Testis (tissue), 3 donors: Measurements from ENCODE around the gene PTGES2. TPM values are rescaled to one million over a fixed set of nuclear protein-coding genes. Genes with fewer than 3 reads are reported as not detected.

ENCODE experiments used
- DNase-seq: peaks from one replicate; pipeline ENCODE4 v3.0.0-alpha.2; 2019
- H3K27ac ChIP-seq, 2 donors: fragments of 200-600 bp; sonication (generic); one replicate each; pipeline ENCODE4 v1.5.1; 2019
- H3K27me3 ChIP-seq: fragments of 200-600 bp; sonication (generic); one replicate; pipeline ENCODE4 v1.5.1; 2019
- H3K36me3 ChIP-seq: fragments of 200-600 bp; sonication (generic); one replicate; pipeline ENCODE4 v1.5.1; 2017; ENCODE audit warnings: low read depth; ENCODE audit errors: missing control alignments
- H3K4me1 ChIP-seq: fragments of 200-600 bp; sonication (generic); one replicate; pipeline ENCODE4 v1.5.1; 2019
- H3K4me3 ChIP-seq, 2 donors: fragments of 200-600 bp; sonication (generic); one replicate each; pipeline ENCODE4 v1.5.1; 2017 to 2019
- H3K9me3 ChIP-seq: fragments of 200-600 bp; sonication (generic); one replicate; pipeline ENCODE4 v1.5.1; 2017
- CTCF ChIP-seq, 3 experiments: fragments of 450-650 bp in 2 of 3; fragments of 200-600 bp in 1 of 3; sonication (generic) in 1 of 3; IDR thresholded peaks; one replicate each; pipeline ENCODE4 v1.5.1; 2016 to 2019; ENCODE audit warnings: antibody characterized with exemption in 3 of 3, mild to moderate bottlenecking in 2 of 3, moderate library complexity in 1 of 3
- POLR2A ChIP-seq: fragments of 450-650 bp; IDR thresholded peaks from one replicate; pipeline ENCODE4 v1.6.1; 2017; ENCODE audit warnings: antibody characterized with exemption, mild to moderate bottlenecking, moderate library complexity
- WGBS, 2 donors: methylation state at CpG; one replicate each; pipeline ENCODE4 v1.1.5; 2018; 5-methylcytosine and 5-hydroxymethylcytosine counted together
- intact Hi-C: fragments of 100-400 bp; cut with DNase I; formaldehyde crosslinking; loops from one replicate; pipeline ENCODE4 v1.15.1; 2023; ENCODE audit warnings: low total_unique reads
- polyA plus RNA-seq: library from polyadenylated mRNA; stranded (reverse); fragments of 350-450 nt; fragmentation: Illumina TruSeq; extraction: RNeasy Lipid Tissue Mini Kit (QIAGEN cat#74804); gene quantifications from one replicate; pipeline ENCODE4 v1.2.3, GENCODE V29; 2014; ENCODE audit warnings: low read depth, low replicate concordance; ENCODE audit not compliant: insufficient read depth
- total RNA-seq, 2 donors: library from RNA; depleted of rRNA; stranded (reverse); fragments of >200 nt; gene quantifications; one replicate each; pipeline ENCODE4 v1.2.3, GENCODE V29; 2016

The PTGES2 gene
- total and polyA plus RNA-seq, 3 donors from 2014 or later, result 53.1 to 96.4 (median 95.8) TPM

DNA sequence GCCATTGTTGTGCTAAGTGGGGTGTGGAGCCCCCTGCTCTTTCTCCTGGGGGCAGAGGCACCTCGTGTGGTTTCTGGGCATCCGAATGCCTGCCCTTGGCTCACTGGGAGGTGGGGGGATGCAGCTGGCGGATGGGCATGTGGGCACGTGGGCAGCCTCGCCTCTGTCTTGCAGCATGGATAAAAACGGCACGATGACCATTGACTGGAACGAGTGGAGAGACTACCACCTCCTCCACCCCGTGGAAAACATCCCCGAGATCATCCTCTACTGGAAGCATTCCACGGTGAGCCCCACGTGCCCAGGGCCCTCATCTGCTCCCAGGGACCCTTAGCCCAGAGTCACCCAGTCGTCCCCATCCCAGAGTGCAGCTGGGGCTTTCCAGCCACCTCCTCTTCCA, 25.3 kb downstream of the PTGES2 start:
- Histone ChIP-seq H3K9me3 (no peaks in the 10 kb centered on the region), H3K4me1 (peaks cover 76% of the 10 kb centered on the region), H3K36me3 (no peaks in the 10 kb centered on the region), H3K27me3 (no peaks in the 10 kb centered on the region), H3K4me3 (no peak overlapping the region), H3K27ac (peak overlapping the region; percentile 50 to 88)
- no peak for DNase-seq
- intact Hi-C loops, result no loop called here
- 81 to 82% methylated on average over 10 to 13 of the region's 13 CpGs for WGBS, 2 donors
- TF ChIP-seq CTCF (IDR thresholded peaks at IDR 0.05) (no peak), POLR2A (no peak)

DNA sequence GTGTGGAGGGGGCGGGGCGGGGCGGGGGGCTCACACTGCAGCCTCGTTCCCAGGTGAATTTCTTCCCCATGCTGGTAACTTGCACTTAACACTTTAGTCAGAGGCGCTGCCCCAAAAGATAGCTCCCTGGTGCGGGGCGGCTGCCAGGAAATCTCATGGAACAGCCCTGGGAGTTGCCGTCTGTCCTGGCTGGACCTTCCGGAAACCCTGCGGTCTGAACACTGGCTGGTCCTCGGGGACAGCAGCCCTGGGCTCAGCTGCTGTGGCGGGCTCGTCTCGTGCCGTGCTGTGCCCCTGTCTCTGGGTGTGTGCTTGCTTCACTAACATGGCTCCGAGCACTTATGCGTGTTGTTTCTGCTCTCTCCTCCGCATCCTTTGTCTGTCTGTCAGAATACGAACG, 25.8 kb downstream of the PTGES2 start:
- TF ChIP-seq CTCF (IDR thresholded peaks at IDR 0.05), result no peak
- no peak for TF ChIP-seq POLR2A
- Histone ChIP-seq H3K4me1 (peaks cover 71% of the 10 kb centered on the region), H3K27ac (peak overlapping the region; percentile 50 to 88), H3K27me3 (no peaks in the 10 kb centered on the region), H3K4me3 (no peak overlapping the region), H3K9me3 (no peaks in the 10 kb centered on the region), H3K36me3 (no peaks in the 10 kb centered on the region)
- intact Hi-C loops, result no loop called here
- DNase-seq, result peak; percentile 63
- WGBS, 2 donors, result 66 to 67% methylated on average over 14 to 20 of the region's 20 CpGs

DNA sequence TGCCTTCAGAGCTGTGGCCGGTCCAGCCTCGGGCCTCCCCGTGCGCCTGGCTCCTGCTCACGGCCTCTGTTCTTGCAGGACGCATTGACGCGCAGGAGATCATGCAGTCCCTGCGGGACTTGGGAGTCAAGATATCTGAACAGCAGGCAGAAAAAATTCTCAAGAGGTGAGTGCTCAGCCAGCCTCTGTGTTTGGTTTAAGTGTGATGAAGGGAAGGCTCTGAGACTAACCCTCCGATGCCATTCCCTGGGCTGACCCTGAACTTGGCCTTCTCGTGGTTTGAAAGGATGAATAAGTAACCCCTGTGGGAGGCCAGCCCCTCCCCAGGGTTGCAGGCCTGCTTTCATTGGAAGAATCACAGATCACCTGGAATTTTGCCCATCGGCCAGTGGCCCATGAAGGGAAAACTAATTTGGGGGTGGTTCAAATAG, 26.3 kb downstream of the PTGES2 start:
- H3K9me3 ChIP-seq, result no peaks in the 10 kb centered on the region
- H3K27ac ChIP-seq, result peak overlapping the region; percentile 50 to 88
- H3K4me1 ChIP-seq, result peaks cover 68% of the 10 kb centered on the region
- intact Hi-C loops, result no loop called here
- H3K4me3 ChIP-seq, result no peak overlapping the region
- 45 to 61% methylated on average over 12 of the region's 12 CpGs for WGBS, 2 donors
- DNase-seq, result no peak
- no peaks in the 10 kb centered on the region for H3K36me3 ChIP-seq
- H3K27me3 ChIP-seq, result no peaks in the 10 kb centered on the region
- no peak for TF ChIP-seq CTCF (IDR thresholded peaks at IDR 0.05)
- TF ChIP-seq POLR2A, result no peak

DNA sequence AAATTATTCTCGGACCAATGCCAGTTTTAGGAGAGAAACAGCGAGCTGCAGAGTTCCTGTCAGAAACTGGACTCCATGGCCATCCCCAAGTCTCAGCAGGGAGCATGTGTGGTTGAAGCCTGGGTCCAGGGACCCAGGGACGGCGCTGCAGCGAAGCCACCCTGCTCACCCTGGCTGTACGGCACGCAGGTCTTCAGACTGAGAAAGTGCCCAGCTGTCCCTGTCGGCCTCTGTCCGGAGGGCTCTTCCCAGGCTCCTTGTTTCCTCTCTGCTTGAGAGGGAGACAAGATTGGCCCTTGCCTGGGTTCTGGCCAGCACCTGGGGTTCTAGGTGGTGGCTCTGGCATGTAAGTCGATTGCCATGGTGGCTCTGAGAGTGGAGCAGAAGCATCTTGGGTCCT, 26.9 kb downstream of the PTGES2 start:
- H3K4me1 ChIP-seq, result peaks cover 68% of the 10 kb centered on the region
- intact Hi-C loops, result no loop called here
- peak overlapping the region in 1 of 2 donors; percentile 88 for H3K27ac ChIP-seq

More for the DNA sequence above, 26.9 kb downstream of the PTGES2 start:
- H3K27me3 ChIP-seq, result no peaks in the 10 kb centered on the region
- no peaks in the 10 kb centered on the region for H3K36me3 ChIP-seq
- no peak overlapping the region for H3K4me3 ChIP-seq
- no peak for TF ChIP-seq POLR2A
- no peak for TF ChIP-seq CTCF (IDR thresholded peaks at IDR 0.05)
- 79 to 89% methylated on average over 4 to 10 of the region's 10 CpGs for WGBS, 2 donors
- no peak for DNase-seq
- no peaks in the 10 kb centered on the region for H3K9me3 ChIP-seq
